ENCODE measurements around the gene RBM17.

- no peak for TF ChIP-seq CTCF (IDR thresholded peaks at IDR 0.05)
- TF ChIP-seq POLR2A (IDR thresholded peaks at IDR 0.05), result no peak
- TF ChIP-seq EP300 (IDR thresholded peaks at IDR 0.05), result no peak
- TF ChIP-seq POLR2AphosphoS5 (IDR thresholded peaks at IDR 0.05), result no peak
These were observed 11.7 kb upstream of the RBM17 start for GRCh38 chr10:6077071-6077675.
